Measurements from ENCODE around the gene PRDM5.

Gene PRDM5

DNA sequence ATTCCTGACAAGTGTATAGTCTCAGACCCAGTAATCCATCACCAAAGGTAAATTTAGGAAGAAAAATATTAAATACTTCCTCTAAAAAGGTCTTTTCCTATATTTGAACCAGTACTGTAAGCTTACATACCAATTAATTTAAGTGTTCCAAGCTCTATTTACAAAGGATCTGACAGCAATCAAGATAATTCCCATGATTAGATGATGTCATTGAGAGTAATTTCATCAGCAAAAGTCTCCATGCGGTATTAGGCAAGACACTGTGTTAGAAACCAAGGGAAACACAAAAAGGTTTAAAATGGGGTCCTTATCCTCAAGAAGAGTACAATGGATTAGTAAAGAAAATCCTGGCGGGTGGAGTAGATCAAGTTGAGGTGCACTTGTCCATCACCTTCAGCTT is 198.5 kb downstream of the PRDM5 start:
- Mint-ChIP-seq H3K27ac (ENCODE audit: low read depth) (no peak overlapping the region), H3K4me1 (no peaks in the 10 kb centered on the region), H3K9me3 (no peaks in the 10 kb centered on the region), H3K36me3 (ENCODE audit: insufficient read depth) (no peaks in the 10 kb centered on the region), H3K27me3 (peaks cover 8% of the 10 kb centered on the region), H3K4me3 (no peak overlapping the region)
- DNase-seq (ENCODE audit: low spot score in 2 of 2) = no peak
- ATAC-seq (replicated peaks; ENCODE audit: extremely low read depth, poor library complexity, severe bottlenecking) = no peak

DNA sequence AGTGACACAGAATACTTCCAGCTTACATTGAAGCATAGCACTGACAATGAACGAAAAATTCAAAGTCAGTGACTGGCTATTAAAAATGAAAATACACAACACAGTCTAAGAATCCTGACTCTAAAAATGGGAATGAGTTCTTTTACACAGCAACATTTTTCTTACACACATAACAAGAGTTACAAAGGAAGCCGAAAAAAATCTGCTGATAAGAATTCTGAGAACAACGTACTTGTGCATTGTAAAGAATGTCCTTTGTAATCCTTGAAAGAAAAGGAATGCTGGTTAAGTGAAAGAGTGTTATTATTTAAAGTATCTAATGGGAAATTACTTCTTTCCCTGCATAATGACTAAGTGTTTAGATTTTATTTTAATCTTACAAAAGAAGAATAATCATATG is 199.4 kb downstream of the PRDM5 start:
- H3K36me3 Mint-ChIP-seq (ENCODE audit: insufficient read depth) = no peaks in the 10 kb centered on the region
- no peak for ATAC-seq (replicated peaks; ENCODE audit: extremely low read depth, poor library complexity, severe bottlenecking)
- no peak overlapping the region for H3K27ac Mint-ChIP-seq (ENCODE audit: low read depth)
- H3K4me1 Mint-ChIP-seq = no peaks in the 10 kb centered on the region
- H3K4me3 Mint-ChIP-seq = no peak overlapping the region
- H3K27me3 Mint-ChIP-seq = peaks cover 8% of the 10 kb centered on the region
- no peak for DNase-seq (ENCODE audit: low spot score in 2 of 2)
- no peaks in the 10 kb centered on the region for H3K9me3 Mint-ChIP-seq

GRCh38 chr4:120722655-120723054 is 199.9 kb downstream of the PRDM5 start:
- DNase-seq (ENCODE audit: low spot score in 2 of 2) (no peak), ATAC-seq (replicated peaks; ENCODE audit: extremely low read depth, poor library complexity, severe bottlenecking) (no peak)
- Mint-ChIP-seq H3K27ac (ENCODE audit: low read depth) (no peak overlapping the region), H3K4me3 (no peak overlapping the region), H3K27me3 (peaks cover 8% of the 10 kb centered on the region), H3K36me3 (ENCODE audit: insufficient read depth) (no peaks in the 10 kb centered on the region), H3K4me1 (no peaks in the 10 kb centered on the region), H3K9me3 (no peaks in the 10 kb centered on the region)

DNA sequence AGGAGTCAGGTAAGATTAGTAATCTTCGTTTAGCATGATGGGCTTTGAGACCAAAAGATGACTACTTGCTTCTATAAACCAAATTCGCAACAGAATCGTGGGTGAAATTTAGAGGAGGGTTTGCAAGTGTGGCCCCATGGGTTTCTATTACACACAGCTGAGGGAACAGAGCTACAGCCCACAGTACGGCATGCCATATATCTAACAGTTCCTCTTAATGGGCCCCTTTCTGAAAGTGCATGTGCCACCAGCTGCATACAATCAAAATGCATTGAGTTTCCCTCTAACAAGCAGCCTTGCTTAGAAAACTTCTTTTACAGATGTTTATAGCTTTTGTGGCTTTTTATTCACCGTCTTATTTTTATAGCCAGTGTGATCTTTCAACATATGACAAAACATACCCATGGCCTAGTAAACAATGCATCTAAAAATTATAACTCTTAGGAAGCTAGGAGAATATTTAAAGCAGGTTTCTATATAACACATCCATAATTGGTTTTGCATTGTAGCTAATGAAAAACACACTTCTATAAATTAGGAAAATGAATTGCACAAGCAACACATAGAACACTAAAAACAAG is 202.1 kb downstream of the PRDM5 start:
- Mint-ChIP-seq H3K9me3 (no peaks in the 10 kb centered on the region), H3K4me3 (no peak overlapping the region), H3K27ac (ENCODE audit: low read depth) (no peak overlapping the region), H3K4me1 (no peaks in the 10 kb centered on the region), H3K27me3 (peaks cover 19% of the 10 kb centered on the region), H3K36me3 (ENCODE audit: insufficient read depth) (no peaks in the 10 kb centered on the region)
- DNase-seq (ENCODE audit: low spot score in 2 of 2) (no peak), ATAC-seq (replicated peaks; ENCODE audit: extremely low read depth, poor library complexity, severe bottlenecking) (no peak)

DNA sequence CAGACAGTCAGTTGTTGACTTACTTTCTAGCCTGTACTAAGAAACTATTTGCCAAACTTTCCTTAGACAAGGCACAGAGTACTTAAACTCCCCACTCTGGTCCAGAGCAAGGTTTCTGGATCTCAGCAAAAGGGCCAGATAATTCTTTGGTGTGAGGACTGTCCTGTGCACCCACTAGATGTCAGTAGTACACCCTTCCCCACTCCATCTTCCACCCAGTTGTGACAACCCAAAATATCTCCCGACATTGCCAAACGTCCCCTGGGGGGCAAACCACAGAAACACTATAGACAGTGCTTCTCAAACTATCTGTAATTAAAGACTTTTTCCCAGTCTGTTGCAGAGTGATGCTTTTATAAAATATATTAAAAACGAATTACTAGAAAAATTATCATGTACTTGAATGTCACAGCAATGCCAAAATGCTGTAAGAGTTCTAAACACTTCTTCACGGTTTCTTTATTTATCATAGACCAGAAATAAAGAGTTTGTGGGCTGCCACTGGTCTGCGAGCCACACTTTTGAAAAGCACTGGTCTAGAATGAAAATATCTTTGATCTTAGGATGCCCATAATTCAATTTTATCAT is 203.5 kb downstream of the PRDM5 start:
- DNase-seq (ENCODE audit: low spot score in 2 of 2) (no peak), ATAC-seq (replicated peaks; ENCODE audit: extremely low read depth, poor library complexity, severe bottlenecking) (no peak)
- Mint-ChIP-seq H3K36me3 (ENCODE audit: insufficient read depth) (no peaks in the 10 kb centered on the region), H3K9me3 (no peaks in the 10 kb centered on the region), H3K27me3 (peaks cover 24% of the 10 kb centered on the region), H3K4me1 (no peaks in the 10 kb centered on the region), H3K4me3 (no peak overlapping the region), H3K27ac (ENCODE audit: low read depth) (no peak overlapping the region)

DNA sequence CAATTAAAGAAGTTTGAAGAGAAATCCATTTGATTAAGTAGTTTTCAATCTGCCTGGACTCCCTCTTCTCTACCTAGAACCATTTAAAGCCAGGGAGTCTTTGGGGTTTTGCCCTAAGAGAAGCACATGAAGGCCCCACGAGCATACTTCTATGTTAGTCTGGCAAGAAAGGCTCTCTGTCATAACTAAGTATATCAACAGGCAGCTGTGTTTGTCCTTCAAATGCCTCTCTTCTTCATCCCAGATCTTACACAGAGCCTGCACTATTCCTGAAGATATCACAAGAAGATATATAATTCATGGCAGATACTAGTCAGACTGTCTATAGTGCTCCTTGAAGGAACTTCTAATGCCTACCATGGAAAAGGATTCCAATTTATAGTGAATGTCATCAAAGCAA is 206.2 kb downstream of the PRDM5 start:
- no peak overlapping the region for H3K4me3 Mint-ChIP-seq
- no peak for ATAC-seq (replicated peaks; ENCODE audit: extremely low read depth, poor library complexity, severe bottlenecking)
- no peaks in the 10 kb centered on the region for H3K36me3 Mint-ChIP-seq (ENCODE audit: insufficient read depth)
- DNase-seq (ENCODE audit: low spot score in 2 of 2) = no peak
- peaks cover 16% of the 10 kb centered on the region for H3K27me3 Mint-ChIP-seq
- no peaks in the 10 kb centered on the region for H3K4me1 Mint-ChIP-seq
- no peaks in the 10 kb centered on the region for H3K9me3 Mint-ChIP-seq
- no peak overlapping the region for H3K27ac Mint-ChIP-seq (ENCODE audit: low read depth)

GRCh38 chr4:120714417-120715010 is 208.0 kb downstream of the PRDM5 start:
- Mint-ChIP-seq H3K4me3 (no peak overlapping the region), H3K27me3 (peaks cover 16% of the 10 kb centered on the region), H3K36me3 (ENCODE audit: insufficient read depth) (no peaks in the 10 kb centered on the region), H3K4me1 (no peaks in the 10 kb centered on the region), H3K9me3 (no peaks in the 10 kb centered on the region), H3K27ac (ENCODE audit: low read depth) (no peak overlapping the region)
- DNase-seq (ENCODE audit: low spot score in 2 of 2) = no peak
- no peak for ATAC-seq (replicated peaks; ENCODE audit: extremely low read depth, poor library complexity, severe bottlenecking)

- H3K36me3 Mint-ChIP-seq (ENCODE audit: insufficient read depth) = no peaks in the 10 kb centered on the region
- DNase-seq (ENCODE audit: low spot score in 2 of 2) = no peak
- no peak overlapping the region for H3K27ac Mint-ChIP-seq (ENCODE audit: low read depth)
- H3K27me3 Mint-ChIP-seq = peaks cover 1% of the 10 kb centered on the region
- no peak for ATAC-seq (replicated peaks; ENCODE audit: extremely low read depth, poor library complexity, severe bottlenecking)
- no peak overlapping the region for H3K4me3 Mint-ChIP-seq
- no peaks in the 10 kb centered on the region for H3K9me3 Mint-ChIP-seq
- no peaks in the 10 kb centered on the region for H3K4me1 Mint-ChIP-seq
Measured at GRCh38 chr4:120709991-120710390, 212.5 kb downstream of the PRDM5 start.

DNA sequence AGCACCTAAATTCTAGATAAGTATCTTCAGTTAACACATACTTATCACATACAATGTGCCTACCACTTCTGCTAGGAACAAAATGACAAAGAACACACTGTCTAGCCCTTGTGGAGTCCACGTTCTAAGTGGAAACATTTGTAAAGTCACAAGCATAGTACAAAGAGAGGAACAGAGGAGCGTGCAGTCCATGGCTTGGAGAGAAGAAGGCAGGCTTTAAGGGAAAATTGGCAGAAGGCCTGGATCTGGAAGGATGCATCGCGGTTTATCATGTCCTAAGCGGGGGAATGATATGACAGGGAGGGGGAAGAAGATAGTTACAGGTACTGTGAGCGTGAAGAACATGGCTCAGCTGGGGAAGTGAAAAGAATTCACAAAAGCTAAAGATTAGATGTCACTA is 218.0 kb downstream of the PRDM5 start:
- no peak overlapping the region for H3K27ac Mint-ChIP-seq (ENCODE audit: low read depth)
- H3K4me3 Mint-ChIP-seq = no peak overlapping the region
- ATAC-seq (replicated peaks; ENCODE audit: extremely low read depth, poor library complexity, severe bottlenecking) (no peak), DNase-seq (ENCODE audit: low spot score in 2 of 2) (no peak)
- no peaks in the 10 kb centered on the region for H3K9me3 Mint-ChIP-seq
- no peaks in the 10 kb centered on the region for H3K4me1 Mint-ChIP-seq
- no peaks in the 10 kb centered on the region for H3K36me3 Mint-ChIP-seq (ENCODE audit: insufficient read depth)
- H3K27me3 Mint-ChIP-seq = peaks cover 19% of the 10 kb centered on the region

DNA sequence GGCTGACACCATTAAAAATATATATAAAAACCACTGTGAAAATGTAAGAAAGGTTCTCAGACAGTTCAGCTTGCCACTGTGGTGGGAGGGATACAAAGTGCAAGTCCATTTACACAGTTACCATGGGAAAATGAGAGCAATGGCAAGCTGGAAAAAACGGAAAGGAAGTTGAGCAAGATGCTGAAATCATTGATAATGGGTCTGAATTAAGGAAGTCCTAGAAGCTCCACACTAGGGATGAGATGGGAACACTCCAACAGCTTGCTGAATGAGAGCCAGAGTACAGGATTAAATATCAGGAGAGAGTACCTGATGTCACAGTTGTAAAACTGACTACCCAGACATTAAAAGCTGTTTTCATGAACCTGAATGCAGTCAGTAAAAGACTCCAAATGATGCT is 218.6 kb downstream of the PRDM5 start:
- H3K27ac Mint-ChIP-seq (ENCODE audit: low read depth) = no peak overlapping the region
- H3K9me3 Mint-ChIP-seq = no peaks in the 10 kb centered on the region
- H3K27me3 Mint-ChIP-seq = peaks cover 19% of the 10 kb centered on the region
- no peak overlapping the region for H3K4me3 Mint-ChIP-seq
- no peak for DNase-seq (ENCODE audit: low spot score in 2 of 2)
- no peaks in the 10 kb centered on the region for H3K4me1 Mint-ChIP-seq
- no peak for ATAC-seq (replicated peaks; ENCODE audit: extremely low read depth, poor library complexity, severe bottlenecking)
- H3K36me3 Mint-ChIP-seq (ENCODE audit: insufficient read depth) = no peaks in the 10 kb centered on the region

GRCh38 chr4:120699354-120699753 is 223.2 kb downstream of the PRDM5 start:
- no peak overlapping the region for H3K27ac Mint-ChIP-seq (ENCODE audit: low read depth)
- no peak overlapping the region for H3K4me3 Mint-ChIP-seq
- no peaks in the 10 kb centered on the region for H3K4me1 Mint-ChIP-seq
- ATAC-seq (replicated peaks; ENCODE audit: extremely low read depth, poor library complexity, severe bottlenecking) = no peak
- no peak for DNase-seq (ENCODE audit: low spot score in 2 of 2)
- no peaks in the 10 kb centered on the region for H3K36me3 Mint-ChIP-seq (ENCODE audit: insufficient read depth)
- peaks cover 25% of the 10 kb centered on the region for H3K27me3 Mint-ChIP-seq
- no peaks in the 10 kb centered on the region for H3K9me3 Mint-ChIP-seq

- H3K9me3 Mint-ChIP-seq = no peaks in the 10 kb centered on the region
- no peak overlapping the region for H3K27ac Mint-ChIP-seq (ENCODE audit: low read depth)
- no peak for DNase-seq (ENCODE audit: low spot score in 2 of 2)
- H3K27me3 Mint-ChIP-seq = peaks cover 6% of the 10 kb centered on the region
- ATAC-seq (replicated peaks; ENCODE audit: extremely low read depth, poor library complexity, severe bottlenecking) = no peak
- no peaks in the 10 kb centered on the region for H3K4me1 Mint-ChIP-seq
- no peak overlapping the region for H3K4me3 Mint-ChIP-seq
- H3K36me3 Mint-ChIP-seq (ENCODE audit: insufficient read depth) = no peaks in the 10 kb centered on the region
Measured at GRCh38 chr4:120694973-120695372, 227.6 kb downstream of the PRDM5 start.

GRCh38 chr4:120693816-120694215 is 228.7 kb downstream of the PRDM5 start:
- peaks cover 11% of the 10 kb centered on the region for H3K27me3 Mint-ChIP-seq
- H3K27ac Mint-ChIP-seq (ENCODE audit: low read depth) = no peak overlapping the region
- no peaks in the 10 kb centered on the region for H3K9me3 Mint-ChIP-seq
- H3K4me3 Mint-ChIP-seq = no peak overlapping the region
- H3K4me1 Mint-ChIP-seq = no peaks in the 10 kb centered on the region
- ATAC-seq (replicated peaks; ENCODE audit: extremely low read depth, poor library complexity, severe bottlenecking) (no peak), DNase-seq (ENCODE audit: low spot score in 2 of 2) (no peak)
- no peaks in the 10 kb centered on the region for H3K36me3 Mint-ChIP-seq (ENCODE audit: insufficient read depth)

Measured in central memory CD8-positive, alpha-beta T cell (primary cell).